Measurements from ENCODE around the gene LYPD6.

LYPD6 gene

GRCh38 chr2:149353421-149353820, 23.0 kb downstream of the LYPD6 start:
- DNase-seq = peak; percentile 73

GRCh38 chr2:149355716-149356422, 25.5 kb downstream of the LYPD6 start:
- no peak for DNase-seq

- DNase-seq = peak; percentile 4
Measured at GRCh38 chr2:149357058-149357457, 26.7 kb downstream of the LYPD6 start.

GRCh38 chr2:149360106-149360505, 29.7 kb downstream of the LYPD6 start:
- DNase-seq = no peak

GRCh38 chr2:149363958-149364357, 33.6 kb downstream of the LYPD6 start:
- DNase-seq = no peak

- no peak for DNase-seq
Measured at GRCh38 chr2:149364839-149365238, 34.5 kb downstream of the LYPD6 start.

GRCh38 chr2:149365931-149366583, 35.7 kb downstream of the LYPD6 start:
- peak; percentile 93 for DNase-seq

- no peak for DNase-seq
Measured at GRCh38 chr2:149370061-149370775, 39.8 kb downstream of the LYPD6 start.

- DNase-seq = no peak
Measured at GRCh38 chr2:149371476-149371875, 41.1 kb downstream of the LYPD6 start.

- DNase-seq = no peak
Measured at GRCh38 chr2:149375801-149376361, 45.5 kb downstream of the LYPD6 start.

- DNase-seq = no peak
Measured at GRCh38 chr2:149380205-149380604, 49.8 kb downstream of the LYPD6 start.

- DNase-seq = no peak
Measured at GRCh38 chr2:149383340-149383739, 53.0 kb downstream of the LYPD6 start.

GRCh38 chr2:149385350-149385749, 55.0 kb downstream of the LYPD6 start:
- DNase-seq = no peak

GRCh38 chr2:149387411-149387810, 57.0 kb downstream of the LYPD6 start:
- no peak for DNase-seq

GRCh38 chr2:149388120-149388816, 57.9 kb downstream of the LYPD6 start:
- DNase-seq = no peak

- DNase-seq = no peak
Measured at GRCh38 chr2:149389506-149390167, 59.2 kb downstream of the LYPD6 start.

GRCh38 chr2:149393614-149394013, 63.2 kb downstream of the LYPD6 start:
- no peak for DNase-seq

- DNase-seq = no peak
Measured at GRCh38 chr2:149394864-149395263, 64.5 kb downstream of the LYPD6 start.

- peak; percentile 74 for DNase-seq
Measured at GRCh38 chr2:149399934-149400615, 69.7 kb downstream of the LYPD6 start.

- DNase-seq = no peak
Measured at GRCh38 chr2:149400997-149401396, 70.6 kb downstream of the LYPD6 start.

- DNase-seq = peak; percentile 17
Measured at GRCh38 chr2:149409506-149409905, 79.1 kb downstream of the LYPD6 start.

Measured in NCI-H1105 treated with DMSO at 0.1 percent for 48 hours (cell line).